HFFc6 (cell line): Measurements from ENCODE around the gene ERN1. TPM values are rescaled to one million over a fixed set of nuclear protein-coding genes. Genes with fewer than 3 reads are reported as not detected.

Source experiments
- DNase-seq: peaks from one replicate; pipeline ENCODE4 v3.0.0-alpha.2; 2018
- H3K27ac Mint-ChIP-seq: 2 replicates; pipeline ENCODE4 v1.8.0; 2020; ENCODE audit warnings: mild to moderate bottlenecking, mixed read lengths
- H3K27me3 Mint-ChIP-seq: 2 replicates; pipeline ENCODE4 v1.8.0; 2021; ENCODE audit warnings: mild to moderate bottlenecking, moderate library complexity, mixed read lengths; ENCODE audit not compliant: insufficient read depth
- H3K36me3 Mint-ChIP-seq: 2 replicates; pipeline ENCODE4 v1.8.0; 2021; ENCODE audit warnings: low read depth, mixed read lengths
- H3K4me1 Mint-ChIP-seq: 2 replicates; pipeline ENCODE4 v1.8.0; 2020; ENCODE audit warnings: low read depth, mixed read lengths
- H3K4me3 Mint-ChIP-seq: 2 replicates; pipeline ENCODE4 v1.8.0; 2020; ENCODE audit warnings: mild to moderate bottlenecking, moderate library complexity, mixed read lengths
- H3K9me3 Mint-ChIP-seq: 2 replicates; pipeline ENCODE4 v1.8.0; 2020; ENCODE audit warnings: mild to moderate bottlenecking, mixed read lengths
- total RNA-seq, 6 experiments: library from RNA; stranded (reverse); fragmentation: NEBNext Ultra II Directional; extraction: Animal tissue kit (Norgen Biotek cat#: 25700); gene quantifications; 2 replicates in 1 of 6; 3 replicates in 5 of 6; pipeline ENCODE4 v1.2.3, GENCODE V29; 2021
- TF ChIP-seq, protein P1 (sequence below): fragments of 200-600 bp; sonication (generic); IDR thresholded peaks from 2 replicates; pipeline ENCODE4 v1.5.0; 2021; ENCODE audit warnings: antibody characterized with exemption, mild to moderate bottlenecking

Gene ERN1
- total RNA-seq, 6 experiments from 2014 or later, result 6.8 to 12.8 (median 7.9) TPM

DNA sequence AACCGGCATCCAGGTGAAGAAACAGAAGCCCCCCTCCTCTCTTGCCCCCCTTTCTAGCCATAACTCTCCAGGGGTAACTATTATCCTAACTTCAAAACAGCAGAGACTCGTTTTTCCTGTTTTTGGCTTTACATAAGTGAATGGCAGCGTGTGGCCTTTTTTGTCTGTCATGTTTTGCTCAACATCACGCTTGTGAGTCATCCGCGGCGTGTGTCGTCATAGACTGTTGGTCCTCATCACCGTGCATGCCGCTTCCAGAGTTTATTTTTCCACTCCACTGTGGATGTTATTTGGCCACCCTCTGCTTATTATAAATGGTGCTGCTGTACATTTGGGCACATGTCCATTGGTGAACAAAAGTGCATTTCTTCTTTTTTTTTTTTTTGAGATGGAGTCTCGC is 52.6 kb downstream of the ERN1 start:
- Mint-ChIP-seq H3K36me3 (peaks cover 24% of the 10 kb centered on the region), H3K27me3 (no peaks in the 10 kb centered on the region; the same call in none of the 2 replicates), H3K4me1 (peaks cover 18% of the 10 kb centered on the region), H3K27ac (no peak overlapping the region), H3K9me3 (no peaks in the 10 kb centered on the region), H3K4me3 (no peak overlapping the region)
- TF ChIP-seq, protein P1, sequence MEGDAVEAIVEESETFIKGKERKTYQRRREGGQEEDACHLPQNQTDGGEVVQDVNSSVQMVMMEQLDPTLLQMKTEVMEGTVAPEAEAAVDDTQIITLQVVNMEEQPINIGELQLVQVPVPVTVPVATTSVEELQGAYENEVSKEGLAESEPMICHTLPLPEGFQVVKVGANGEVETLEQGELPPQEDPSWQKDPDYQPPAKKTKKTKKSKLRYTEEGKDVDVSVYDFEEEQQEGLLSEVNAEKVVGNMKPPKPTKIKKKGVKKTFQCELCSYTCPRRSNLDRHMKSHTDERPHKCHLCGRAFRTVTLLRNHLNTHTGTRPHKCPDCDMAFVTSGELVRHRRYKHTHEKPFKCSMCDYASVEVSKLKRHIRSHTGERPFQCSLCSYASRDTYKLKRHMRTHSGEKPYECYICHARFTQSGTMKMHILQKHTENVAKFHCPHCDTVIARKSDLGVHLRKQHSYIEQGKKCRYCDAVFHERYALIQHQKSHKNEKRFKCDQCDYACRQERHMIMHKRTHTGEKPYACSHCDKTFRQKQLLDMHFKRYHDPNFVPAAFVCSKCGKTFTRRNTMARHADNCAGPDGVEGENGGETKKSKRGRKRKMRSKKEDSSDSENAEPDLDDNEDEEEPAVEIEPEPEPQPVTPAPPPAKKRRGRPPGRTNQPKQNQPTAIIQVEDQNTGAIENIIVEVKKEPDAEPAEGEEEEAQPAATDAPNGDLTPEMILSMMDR, result no peak
- DNase-seq, result no peak

DNA sequence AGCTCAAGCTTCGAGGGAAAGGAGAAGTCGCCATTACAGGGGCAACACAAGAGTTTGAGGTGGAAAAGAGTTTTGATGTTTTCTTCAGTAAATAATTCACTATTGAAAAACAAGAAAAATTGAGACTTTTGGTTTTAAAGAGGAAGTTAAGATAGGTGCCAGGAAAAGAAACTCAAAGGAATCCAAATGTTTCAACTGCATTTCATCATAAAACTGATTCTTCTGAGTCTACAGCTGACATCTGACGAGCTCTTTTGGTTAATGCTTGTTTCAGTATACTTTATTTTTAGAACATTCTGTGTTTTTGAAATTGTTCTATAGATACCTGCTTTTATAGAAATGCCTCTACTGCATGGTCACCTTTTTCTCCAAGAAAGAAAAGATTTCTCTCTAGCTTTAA is 54.0 kb downstream of the ERN1 start:
- H3K9me3 Mint-ChIP-seq, result no peaks in the 10 kb centered on the region; the same call in 1 of the 2 replicates
- no peaks in the 10 kb centered on the region; the same call in none of the 2 replicates for H3K27me3 Mint-ChIP-seq
- H3K27ac Mint-ChIP-seq, result peak overlapping the region; percentile 3; the same call in 1 of the 2 replicates
- DNase-seq, result no peak
- TF ChIP-seq, protein P1, result no peak
- peaks cover 18% of the 10 kb centered on the region for H3K4me1 Mint-ChIP-seq
- H3K36me3 Mint-ChIP-seq, result peaks cover 33% of the 10 kb centered on the region
- H3K4me3 Mint-ChIP-seq, result no peak overlapping the region

DNA sequence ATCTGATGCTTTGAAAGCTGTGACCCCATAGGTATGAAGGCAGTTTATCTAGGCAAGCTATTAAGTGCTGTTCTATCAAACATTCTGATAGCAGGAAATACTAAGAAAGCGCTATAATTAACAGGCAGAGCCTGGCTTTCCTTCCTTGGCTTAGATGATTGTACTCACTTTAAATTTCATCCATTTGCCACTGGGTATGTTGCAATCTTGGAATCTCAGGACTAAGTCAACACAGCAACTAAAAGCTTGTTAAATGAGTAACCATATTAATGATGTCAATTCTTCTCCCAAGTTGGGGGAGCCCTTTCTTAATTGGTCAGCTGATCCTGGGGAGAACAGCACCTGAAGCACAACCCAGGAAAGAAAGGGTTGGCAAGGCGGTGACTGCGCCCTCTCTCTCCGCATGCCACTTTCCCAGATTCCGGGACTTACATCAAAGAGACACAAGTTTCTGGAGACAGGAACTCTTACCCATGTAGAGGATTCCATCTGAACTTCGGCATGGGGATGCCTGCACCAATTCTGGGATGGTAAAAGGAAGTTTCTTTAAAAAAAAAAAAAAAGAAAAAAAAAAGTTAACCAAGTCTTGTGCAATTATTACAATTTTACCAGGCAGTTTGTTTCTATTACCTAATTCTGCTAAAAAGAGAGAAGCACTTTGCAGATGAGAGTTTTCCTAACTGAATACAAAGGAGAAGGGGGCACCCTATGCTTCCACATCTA is 55.1 kb downstream of the ERN1 start:
- no peaks in the 10 kb centered on the region; the same call in none of the 2 replicates for H3K27me3 Mint-ChIP-seq
- TF ChIP-seq, protein P1, result no peak
- DNase-seq, result peak; percentile 69
- peaks cover 10% of the 10 kb centered on the region for H3K9me3 Mint-ChIP-seq
- peak overlapping the region; percentile 61; the same call in 1 of the 2 replicates for H3K27ac Mint-ChIP-seq
- H3K4me3 Mint-ChIP-seq, result no peak overlapping the region
- H3K4me1 Mint-ChIP-seq, result peaks cover 18% of the 10 kb centered on the region
- peaks cover 43% of the 10 kb centered on the region for H3K36me3 Mint-ChIP-seq

GRCh38 chr17:64073771-64074703 is 55.9 kb downstream of the ERN1 start:
- Mint-ChIP-seq H3K4me1 (peaks cover 18% of the 10 kb centered on the region), H3K4me3 (no peak overlapping the region), H3K27me3 (no peaks in the 10 kb centered on the region; the same call in 1 of the 2 replicates), H3K27ac (peak overlapping the region; percentile 61), H3K9me3 (peaks cover 18% of the 10 kb centered on the region), H3K36me3 (peaks cover 48% of the 10 kb centered on the region)
- DNase-seq, result no peak
- TF ChIP-seq, protein P1, result no peak

GRCh38 chr17:64071111-64071510 is 58.8 kb downstream of the ERN1 start:
- Mint-ChIP-seq H3K4me3 (no peak overlapping the region), H3K4me1 (peaks cover 30% of the 10 kb centered on the region), H3K9me3 (peaks cover 25% of the 10 kb centered on the region), H3K36me3 (peaks cover 49% of the 10 kb centered on the region), H3K27me3 (no peaks in the 10 kb centered on the region; the same call in 1 of the 2 replicates), H3K27ac (no peak overlapping the region)
- no peak for DNase-seq
- TF ChIP-seq, protein P1, result no peak
